H1 (cell line): ENCODE measurements around the gene DEXI. TPM values are rescaled to one million over a fixed set of nuclear protein-coding genes. Genes with fewer than 3 reads are reported as not detected.

Experiments used
- RAD21 ChIP-seq, 2 experiments: IDR thresholded peaks in 1 of 2; conservative IDR thresholded peaks in 1 of 2; 2 replicates each; pipeline ENCODE4 v1.6.1; 2011; ENCODE audit warnings: low read depth in 2 of 2, low read length in 2 of 2, improper control_type of control experiment in 1 of 2, inconsistent platforms in 1 of 2, mild to moderate bottlenecking in 1 of 2, moderate library complexity in 1 of 2
- polyA plus RNA-seq, 7 experiments: library from polyadenylated mRNA; depleted of rRNA in 3 of 7; stranded (reverse) in 5 of 7; unstranded in 2 of 7; fragments of >200 nt in 5 of 7; fragments of 200-250 nt in 2 of 7; gene quantifications; 1 replicate in 5 of 7; 2 replicates in 1 of 7; 4 replicates in 1 of 7; pipeline versions ENCODE4 v1.2.1 to v1.2.3, GENCODE V29; 2011 to 2013; ENCODE audit warnings: missing spikeins in 2 of 7, mixed read lengths in 2 of 7
- total RNA-seq: library from RNA; stranded (reverse); fragmentation: NEBNext Ultra II Directional; extraction: Animal tissue kit (Norgen Biotek cat#: 25700); gene quantifications from 2 replicates; pipeline ENCODE4 v1.2.1, GENCODE V29; 2021

Gene DEXI
- total and polyA plus RNA-seq, 2 of the 8 experiments (the other 6 are each of a cell fraction or from before 2014, with no cell fraction given), result 39.5 to 47.3 TPM

DNA sequence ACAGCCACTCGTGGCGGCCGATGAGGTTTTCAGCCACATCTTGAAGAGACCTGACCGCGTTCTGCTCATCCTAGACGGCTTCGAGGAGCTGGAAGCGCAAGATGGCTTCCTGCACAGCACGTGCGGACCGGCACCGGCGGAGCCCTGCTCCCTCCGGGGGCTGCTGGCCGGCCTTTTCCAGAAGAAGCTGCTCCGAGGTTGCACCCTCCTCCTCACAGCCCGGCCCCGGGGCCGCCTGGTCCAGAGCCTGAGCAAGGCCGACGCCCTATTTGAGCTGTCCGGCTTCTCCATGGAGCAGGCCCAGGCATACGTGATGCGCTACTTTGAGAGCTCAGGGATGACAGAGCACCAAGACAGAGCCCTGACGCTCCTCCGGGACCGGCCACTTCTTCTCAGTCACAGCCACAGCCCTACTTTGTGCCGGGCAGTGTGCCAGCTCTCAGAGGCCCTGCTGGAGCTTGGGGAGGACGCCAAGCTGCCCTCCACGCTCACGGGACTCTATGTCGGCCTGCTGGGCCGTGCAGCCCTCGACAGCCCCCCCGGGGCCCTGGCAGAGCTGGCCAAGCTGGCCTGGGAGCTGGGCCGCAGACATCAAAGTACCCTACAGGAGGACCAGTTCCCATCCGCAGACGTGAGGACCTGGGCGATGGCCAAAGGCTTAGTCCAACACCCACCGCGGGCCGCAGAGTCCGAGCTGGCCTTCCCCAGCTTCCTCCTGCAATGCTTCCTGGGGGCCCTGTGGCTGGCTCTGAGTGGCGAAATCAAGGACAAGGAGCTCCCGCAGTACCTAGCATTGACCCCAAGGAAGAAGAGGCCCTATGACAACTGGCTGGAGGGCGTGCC is 35.1 kb downstream of the DEXI start (continued):
- TF ChIP-seq RAD21 (IDR thresholded peaks at IDR 0.05 in 1 of 2, conservative IDR thresholded peaks at IDR 0.05 in 1 of 2; ENCODE audit: low read depth in 2 of 2, low read length in 2 of 2), result no peak
